AG10803 (cell line): ENCODE data around the gene RRP36.

Source experiments
- DNase-seq: peaks from one replicate; pipeline ENCODE4 v3.0.0; 2010; ENCODE audit warnings: low read depth
- H3K4me3 ChIP-seq: 2 replicates; pipeline ENCODE4 v1.5.1; 2011; ENCODE audit warnings: mild to moderate bottlenecking, low read length, control low read depth
- TF ChIP-seq, protein P1 (sequence below): conservative IDR thresholded peaks from 2 replicates; pipeline ENCODE4 v1.5.1; 2011; ENCODE audit warnings: mild to moderate bottlenecking, low read length, control low read depth, inconsistent platforms

RRP36 gene

DNA sequence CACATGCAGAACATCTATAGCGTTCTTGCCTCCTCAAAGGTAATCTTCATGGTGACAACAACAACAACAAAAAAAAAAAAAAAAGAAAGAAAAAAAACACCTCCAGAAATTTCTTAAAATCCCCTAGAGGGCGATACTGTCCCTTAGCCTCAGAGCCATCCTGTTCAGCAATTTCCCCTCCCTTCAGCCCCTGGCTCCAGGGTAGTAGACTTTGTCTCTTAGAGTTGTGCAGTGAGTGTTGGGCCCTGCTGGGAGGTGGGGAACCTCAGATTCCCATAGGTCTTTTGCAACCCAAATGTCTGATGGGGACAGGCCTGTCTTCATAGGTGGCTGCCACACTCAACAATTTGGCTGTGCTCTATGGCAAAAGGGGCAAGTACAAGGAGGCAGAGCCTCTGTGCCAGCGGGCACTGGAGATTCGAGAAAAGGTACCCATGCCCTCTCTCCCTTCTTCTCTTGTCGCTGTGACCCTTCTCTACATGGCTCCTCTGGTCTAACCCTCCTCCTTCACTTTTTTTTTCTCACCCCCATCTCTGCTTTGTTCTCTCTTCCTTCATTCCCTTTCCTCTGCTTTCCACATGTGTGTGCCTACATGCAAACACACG is 48.7 kb downstream of the RRP36 start:
- DNase-seq = peak; percentile 80

DNA sequence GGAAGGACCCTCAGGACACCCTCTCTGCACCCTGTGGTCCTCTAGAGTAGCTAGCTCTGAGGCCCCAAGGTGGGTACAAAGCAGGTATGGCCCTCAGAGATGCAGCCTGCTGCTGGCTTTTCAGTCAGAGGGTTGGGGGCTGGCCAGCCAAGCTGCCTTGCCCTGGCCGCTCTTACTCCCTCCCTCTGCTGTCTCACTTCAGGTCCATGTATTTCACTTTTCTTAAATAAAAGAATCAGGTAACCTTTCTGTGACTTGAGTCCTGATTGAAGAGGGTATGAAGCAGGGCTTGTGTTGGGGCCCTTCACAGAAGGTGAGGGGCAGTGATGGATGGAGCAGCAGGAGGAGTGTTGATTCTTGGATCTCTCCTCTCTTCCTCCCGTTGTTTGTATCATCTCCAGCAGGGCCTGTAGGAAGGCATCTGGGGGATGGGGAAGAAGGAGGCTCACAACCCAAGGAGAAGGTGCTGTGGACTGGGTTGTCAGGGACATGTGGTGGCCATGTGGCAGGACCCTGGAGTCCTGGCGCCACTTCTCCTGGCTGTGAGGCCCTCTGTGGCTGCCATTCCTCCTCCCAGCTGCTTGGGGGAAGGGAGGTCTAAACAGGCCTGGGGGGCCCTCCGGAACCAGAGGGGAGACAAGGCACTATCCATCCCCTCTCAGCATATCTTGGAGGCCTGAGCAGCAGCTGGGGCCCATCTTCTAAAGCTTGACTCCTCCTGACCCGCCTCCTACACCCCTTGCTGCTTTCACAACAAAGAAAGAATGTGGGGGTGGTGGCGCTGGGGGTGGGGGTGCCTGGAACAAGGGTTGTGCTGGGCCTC is 53.6 kb downstream of the RRP36 start:
- TF ChIP-seq, protein P1, sequence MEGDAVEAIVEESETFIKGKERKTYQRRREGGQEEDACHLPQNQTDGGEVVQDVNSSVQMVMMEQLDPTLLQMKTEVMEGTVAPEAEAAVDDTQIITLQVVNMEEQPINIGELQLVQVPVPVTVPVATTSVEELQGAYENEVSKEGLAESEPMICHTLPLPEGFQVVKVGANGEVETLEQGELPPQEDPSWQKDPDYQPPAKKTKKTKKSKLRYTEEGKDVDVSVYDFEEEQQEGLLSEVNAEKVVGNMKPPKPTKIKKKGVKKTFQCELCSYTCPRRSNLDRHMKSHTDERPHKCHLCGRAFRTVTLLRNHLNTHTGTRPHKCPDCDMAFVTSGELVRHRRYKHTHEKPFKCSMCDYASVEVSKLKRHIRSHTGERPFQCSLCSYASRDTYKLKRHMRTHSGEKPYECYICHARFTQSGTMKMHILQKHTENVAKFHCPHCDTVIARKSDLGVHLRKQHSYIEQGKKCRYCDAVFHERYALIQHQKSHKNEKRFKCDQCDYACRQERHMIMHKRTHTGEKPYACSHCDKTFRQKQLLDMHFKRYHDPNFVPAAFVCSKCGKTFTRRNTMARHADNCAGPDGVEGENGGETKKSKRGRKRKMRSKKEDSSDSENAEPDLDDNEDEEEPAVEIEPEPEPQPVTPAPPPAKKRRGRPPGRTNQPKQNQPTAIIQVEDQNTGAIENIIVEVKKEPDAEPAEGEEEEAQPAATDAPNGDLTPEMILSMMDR = peak; percentile 18
- DNase-seq = peak; percentile 94
- peak overlapping the region; percentile 75 for H3K4me3 ChIP-seq

More for the DNA sequence above, 48.7 kb downstream of the RRP36 start:
- no peak overlapping the region for H3K4me3 ChIP-seq
- TF ChIP-seq, protein P1 = peak; percentile 77

DNA sequence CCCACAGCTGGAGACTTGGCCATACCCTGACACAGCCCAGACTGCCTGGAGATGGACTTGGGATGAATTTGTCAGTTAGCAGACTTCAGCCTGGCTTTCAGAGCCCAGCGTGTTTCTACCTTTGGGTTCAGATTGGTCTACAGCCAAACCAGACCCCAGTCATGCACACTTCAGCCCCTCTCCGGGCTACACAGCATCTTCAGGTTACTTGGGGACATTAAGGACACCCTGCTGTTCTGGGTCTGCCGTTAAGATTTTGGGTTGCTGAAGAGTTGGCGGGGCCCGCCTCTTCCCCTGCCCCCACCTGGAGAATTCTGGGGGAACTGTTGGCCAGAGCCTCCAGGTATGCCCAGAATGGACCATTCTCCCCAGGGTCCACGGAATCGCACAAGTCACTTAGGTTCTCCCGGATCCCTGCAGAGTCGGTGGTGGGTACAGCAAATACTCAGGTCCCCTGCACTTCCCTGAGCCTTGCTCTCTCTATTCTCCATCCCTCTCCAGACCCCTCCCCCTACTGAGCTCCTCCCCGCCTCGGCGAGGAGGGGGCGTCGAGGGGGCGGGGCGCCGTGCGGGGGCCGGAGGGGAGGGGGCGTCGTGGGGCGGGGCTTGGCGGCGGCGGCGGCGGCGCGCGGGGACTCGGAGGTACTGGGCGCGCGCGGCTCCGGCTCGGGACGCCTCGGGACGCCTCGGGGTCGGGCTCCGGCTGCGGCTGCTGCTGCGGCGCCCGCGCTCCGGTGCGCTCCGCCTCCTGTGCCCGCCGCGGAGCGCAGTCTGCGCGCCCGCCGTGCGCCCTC is 54.4 kb downstream of the RRP36 start, which contains the start of gene PTK7:
Gene PTK7, plus strand, starts transcription at position 645 of the 794 bp plus-strand sequence. CDS start 175 bp downstream, outside the sequence.
- H3K4me3 ChIP-seq = peak within 1 kb of the TSS; percentile 87
- DNase-seq = peak; percentile 56
- TF ChIP-seq, protein P1 = no peak

DNA sequence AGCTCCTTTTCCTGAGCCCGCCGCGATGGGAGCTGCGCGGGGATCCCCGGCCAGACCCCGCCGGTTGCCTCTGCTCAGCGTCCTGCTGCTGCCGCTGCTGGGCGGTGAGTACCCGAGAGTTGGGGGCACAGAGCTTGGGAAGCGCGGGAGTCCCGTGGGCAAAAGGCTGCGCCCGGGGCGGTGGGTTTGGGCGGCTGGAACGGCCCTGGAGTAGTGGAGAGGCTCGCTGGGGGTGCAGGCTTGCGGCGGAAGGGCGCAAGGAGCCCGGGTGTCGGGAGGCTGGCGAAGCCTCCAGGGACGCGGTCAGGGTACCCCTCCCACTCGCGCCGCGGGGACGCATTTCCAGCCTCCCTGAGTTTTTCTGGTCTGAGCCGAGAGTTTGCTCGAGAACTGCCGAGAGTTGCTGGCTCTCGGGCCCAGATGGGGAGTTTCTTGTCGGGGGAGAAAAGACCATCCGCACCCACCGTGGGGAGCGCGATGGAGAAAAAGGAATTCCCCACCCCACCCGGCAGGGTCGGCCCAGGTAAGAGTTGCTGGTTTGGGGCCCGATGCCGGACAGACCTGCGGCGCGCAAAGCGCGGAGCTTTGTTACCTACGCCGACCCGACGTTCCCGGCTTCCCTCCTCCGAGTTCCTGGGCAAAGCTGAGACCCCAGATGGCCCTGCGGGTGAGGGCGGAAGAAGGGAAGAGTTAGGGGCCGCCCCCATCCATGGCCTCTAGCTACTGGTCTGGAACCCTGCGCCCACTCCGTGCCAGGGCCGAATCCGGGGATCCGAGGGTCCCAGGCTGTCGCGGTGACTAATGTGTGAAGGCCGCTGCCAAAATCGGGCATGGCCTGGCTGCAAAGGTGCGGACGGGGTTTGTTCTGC is 55.3 kb downstream of the RRP36 start:
- H3K4me3 ChIP-seq = peak overlapping the region; percentile 87
- TF ChIP-seq, protein P1 = no peak
- DNase-seq = peak; percentile 24

DNA sequence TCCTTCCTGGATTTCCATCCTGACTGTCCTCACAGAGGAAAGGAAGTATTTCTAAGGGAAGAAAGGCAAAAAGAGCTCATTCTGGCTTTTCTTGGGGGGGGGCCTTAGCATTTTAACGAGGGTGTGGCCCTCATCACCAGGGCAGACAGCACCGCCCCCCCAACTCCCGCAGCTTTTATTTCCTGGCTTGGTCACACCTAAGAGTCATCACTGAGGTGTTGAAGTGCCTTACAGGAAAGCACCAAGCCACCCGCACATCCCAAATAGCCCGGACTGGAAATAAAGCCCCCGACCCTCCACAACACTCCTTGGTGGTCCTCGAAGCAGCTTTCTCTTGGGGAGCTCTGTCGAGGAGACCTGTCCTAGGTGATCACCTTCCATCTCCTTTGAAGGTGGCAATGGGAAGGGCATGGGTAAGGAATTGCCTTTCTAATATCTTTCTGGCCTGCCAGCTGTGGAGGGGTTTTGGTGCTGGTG is 55.9 kb downstream of the RRP36 start:
- TF ChIP-seq, protein P1 = no peak
- DNase-seq = peak; percentile 53
- H3K4me3 ChIP-seq = peak overlapping the region; percentile 87

DNA sequence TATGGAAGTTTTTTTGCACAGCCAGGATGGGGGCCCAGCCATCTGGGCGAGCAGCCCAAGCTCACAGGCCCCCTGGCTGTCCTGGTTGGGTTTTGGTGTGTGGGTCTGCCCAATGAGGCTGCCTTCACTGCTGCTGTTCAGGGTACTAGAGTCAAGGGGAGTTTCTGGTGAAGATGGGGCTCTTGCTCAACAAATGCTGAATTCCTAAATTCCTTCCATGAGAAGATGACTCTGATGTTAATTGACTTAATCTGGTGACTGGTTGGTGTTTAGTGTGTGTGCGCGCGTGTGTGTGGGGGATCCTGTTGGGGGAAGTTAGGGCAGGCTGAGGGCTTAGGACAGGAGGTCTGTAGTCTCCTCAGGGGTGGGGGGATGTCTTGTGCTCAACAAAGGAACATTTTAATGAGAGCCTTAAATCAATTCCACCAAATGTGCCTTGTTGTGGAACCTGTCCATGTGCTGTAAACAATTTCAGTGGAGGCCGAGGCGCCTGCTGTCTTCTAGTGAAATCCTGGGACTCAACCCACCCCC is 56.6 kb downstream of the RRP36 start:
- TF ChIP-seq, protein P1 = peak; percentile 15; the same call in 1 of the 2 replicates
- H3K4me3 ChIP-seq = peak overlapping the region; percentile 87
- DNase-seq = peak; percentile 95
